OCI-LY3 (cell line): ENCODE data around the gene GULP1.

Source experiments
- CTCF ChIP-seq: fragments of 200-600, 300-600 bp; sonication (generic); IDR thresholded peaks from 2 replicates; pipeline ENCODE4 v1.5.1; 2014; ENCODE audit warnings: antibody characterized with exemption, low read length, low read depth
- EZH2phosphoT487 ChIP-seq: fragments of 200-600 bp; shearing (Covaris generic); IDR thresholded peaks from 2 replicates; pipeline ENCODE4 v1.6.1; 2018; ENCODE audit warnings: antibody characterized with exemption, mixed run types, low read depth

- TF ChIP-seq CTCF (no peak), EZH2phosphoT487 (no peak)
Observed at GRCh38 chr2:188619146-188619545, 327.5 kb downstream of the GULP1 start.
